Astrocyte of the hippocampus (primary cell): Measurements from ENCODE around the gene LMBRD2.

ENCODE experiments used
- DNase-seq: peaks from one replicate; pipeline ENCODE4 v3.0.0; 2011; ENCODE audit warnings: low read depth, low spot score

The LMBRD2 gene

GRCh38 chr5:36108758-36109460 lies 42.8 kb downstream of the LMBRD2 start:
- DNase-seq, result peak; percentile 5

- DNase-seq, result no peak
Observed at GRCh38 chr5:36105819-36106218, 45.9 kb downstream of the LMBRD2 start.

GRCh38 chr5:36099748-36100147 lies 51.9 kb downstream of the LMBRD2 start:
- DNase-seq, result no peak

- no peak for DNase-seq
Observed at GRCh38 chr5:36096486-36096885, 55.2 kb downstream of the LMBRD2 start.

GRCh38 chr5:36089989-36090388 lies 61.7 kb downstream of the LMBRD2 start:
- peak; percentile 8 for DNase-seq

- peak; percentile 73 for DNase-seq
Observed at GRCh38 chr5:36079200-36079781, 72.4 kb downstream of the LMBRD2 start.

GRCh38 chr5:36078430-36078829 lies 73.3 kb downstream of the LMBRD2 start:
- DNase-seq, result no peak

- DNase-seq, result no peak
Observed at GRCh38 chr5:36073595-36074216, 78.0 kb downstream of the LMBRD2 start.

- no peak for DNase-seq
Observed at GRCh38 chr5:36070687-36071571, 80.8 kb downstream of the LMBRD2 start.

- DNase-seq, result no peak
Observed at GRCh38 chr5:36068751-36069281, 82.9 kb downstream of the LMBRD2 start.

GRCh38 chr5:36066540-36067210 lies 85.0 kb downstream of the LMBRD2 start, which contains the start of gene UGT3A2:
Gene UGT3A2 (minus strand): TSS chr5:36066882. CDS start chr5:36066789, 93 bp downstream.
- DNase-seq, result no peak

- no peak for DNase-seq
Observed at GRCh38 chr5:36066001-36066539, 85.6 kb downstream of the LMBRD2 start.

- DNase-seq, result no peak
Observed at GRCh38 chr5:36060420-36060887, 91.2 kb downstream of the LMBRD2 start.

- no peak for DNase-seq
Observed at GRCh38 chr5:36059571-36060419, 91.9 kb downstream of the LMBRD2 start.

- no peak for DNase-seq
Observed at GRCh38 chr5:36058776-36059175, 92.9 kb downstream of the LMBRD2 start.

GRCh38 chr5:36057386-36057785 lies 94.3 kb downstream of the LMBRD2 start:
- no peak for DNase-seq

GRCh38 chr5:36056422-36056821 lies 95.3 kb downstream of the LMBRD2 start:
- no peak for DNase-seq

- no peak for DNase-seq
Observed at GRCh38 chr5:36055984-36056383, 95.7 kb downstream of the LMBRD2 start.

GRCh38 chr5:36054647-36055046 lies 97.0 kb downstream of the LMBRD2 start:
- peak; percentile 7 for DNase-seq

GRCh38 chr5:36052538-36052937 lies 99.1 kb downstream of the LMBRD2 start:
- DNase-seq, result no peak
